Measurements from ENCODE around the gene GABBR1.
"Not testable (repeated sequence)": the region's sequence is repeated elsewhere in the genome, so short reads cannot be mapped to it uniquely, and the experiment has no call there.

Gene GABBR1

DNA sequence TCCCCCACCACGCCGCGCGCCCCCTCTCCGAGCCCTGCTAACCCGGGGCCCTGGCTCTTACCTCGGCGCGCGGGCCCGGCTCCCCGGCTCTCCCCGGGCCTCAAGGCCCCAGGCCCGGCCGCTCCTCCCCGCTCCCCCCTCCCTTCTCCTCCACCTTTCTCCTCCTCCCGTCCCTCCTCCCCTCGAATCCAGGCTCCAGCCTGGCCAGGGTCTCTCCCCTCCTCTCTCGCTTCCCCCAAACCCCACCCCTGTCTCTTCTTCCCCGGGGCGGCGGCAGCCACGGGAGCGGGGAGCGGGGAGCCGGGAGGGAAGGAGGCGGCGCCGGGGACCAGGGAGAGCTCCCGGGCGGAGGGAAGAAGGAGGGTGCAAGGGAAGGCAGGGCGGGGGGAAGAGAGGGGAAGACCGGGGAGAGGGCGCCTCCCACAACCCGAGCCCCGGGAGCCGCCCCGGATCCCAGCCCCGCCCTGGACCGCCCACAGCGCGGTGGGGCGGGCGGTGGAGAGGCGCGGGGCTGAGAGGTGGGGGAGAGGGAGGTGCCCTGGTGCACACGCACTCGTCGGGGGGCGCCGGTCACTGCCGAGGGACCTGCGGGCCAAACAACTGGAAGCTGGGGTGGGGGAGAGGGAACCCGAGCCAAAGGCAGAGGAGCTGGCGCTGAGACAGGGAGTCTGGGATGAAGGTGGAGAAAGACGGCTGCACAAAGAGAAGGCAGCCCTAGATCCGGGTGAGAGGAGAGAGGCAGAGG is at the start of gene GABBR1:
Gene GABBR1, minus strand, starts transcription at position 395 of the 745 bp plus-strand sequence. CDS start 798 bp downstream, outside the sequence.
- peak; percentile 76 for DNase-seq

DNA sequence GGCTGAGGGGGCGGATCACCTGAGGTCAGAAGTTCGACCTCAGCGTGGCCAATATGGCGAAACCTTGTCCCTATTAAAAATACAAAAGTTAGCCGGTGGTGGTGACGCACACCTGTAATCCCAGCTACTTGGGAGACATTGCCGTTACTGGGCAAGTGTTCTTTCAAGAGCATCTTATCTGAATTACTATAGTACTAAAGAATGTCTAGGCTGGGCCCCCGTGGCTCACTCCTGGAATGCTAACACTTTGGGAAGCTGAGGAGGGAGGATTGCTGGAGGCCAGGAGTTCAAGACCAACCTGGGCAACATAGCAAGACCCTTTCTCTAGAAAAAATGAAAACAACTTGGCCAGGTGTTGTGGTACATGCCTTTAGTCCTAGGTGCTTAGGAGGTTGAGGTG is 48.8 kb upstream of the GABBR1 start:
- DNase-seq = no peak

DNA sequence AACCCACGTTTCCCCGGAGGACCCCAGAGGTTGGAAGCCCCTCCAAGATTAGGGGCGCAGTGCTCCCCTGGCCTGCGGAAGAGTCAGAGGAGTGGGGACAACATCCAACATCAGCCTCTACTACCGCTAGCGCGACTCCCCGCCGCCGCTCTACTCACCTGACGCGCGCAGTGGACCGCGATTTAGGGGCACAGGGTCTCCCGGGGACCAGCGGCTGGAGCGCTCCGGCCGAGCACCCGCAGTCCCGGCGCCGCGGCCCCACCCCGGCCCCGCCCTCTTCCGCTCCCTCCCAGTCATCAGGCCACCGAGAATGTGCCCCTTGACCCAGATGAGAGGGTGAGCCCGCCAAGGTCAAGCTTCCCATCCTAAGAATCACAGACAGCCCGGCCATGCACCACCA is 47.9 kb upstream of the GABBR1 start, which contains the start of gene ZFP57:
Gene ZFP57, minus strand, starts transcription at position 249 of the 400 bp plus-strand sequence. CDS start 4,149 bp downstream, outside the sequence.
- DNase-seq = no peak

DNA sequence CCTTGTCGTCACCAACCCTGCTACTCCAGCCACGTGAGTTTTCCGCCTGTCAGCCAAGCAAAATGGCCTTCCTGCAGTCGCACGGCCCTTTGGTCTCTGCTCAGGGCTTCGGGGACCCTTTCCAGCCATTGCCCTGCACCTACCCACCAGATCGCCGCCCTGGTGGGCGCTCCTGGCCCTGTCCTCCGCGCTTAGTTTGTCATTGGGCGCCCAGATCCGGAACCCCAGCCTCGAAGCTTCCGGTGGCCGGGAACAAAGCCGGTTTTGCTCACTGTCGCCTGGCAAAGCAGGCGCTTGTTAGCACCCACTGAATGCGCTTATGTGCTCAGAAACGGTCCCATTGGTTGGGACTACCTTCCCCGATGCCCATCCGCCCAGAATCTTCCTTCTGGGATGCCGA is 47.4 kb upstream of the GABBR1 start:
- DNase-seq = no peak

DNA sequence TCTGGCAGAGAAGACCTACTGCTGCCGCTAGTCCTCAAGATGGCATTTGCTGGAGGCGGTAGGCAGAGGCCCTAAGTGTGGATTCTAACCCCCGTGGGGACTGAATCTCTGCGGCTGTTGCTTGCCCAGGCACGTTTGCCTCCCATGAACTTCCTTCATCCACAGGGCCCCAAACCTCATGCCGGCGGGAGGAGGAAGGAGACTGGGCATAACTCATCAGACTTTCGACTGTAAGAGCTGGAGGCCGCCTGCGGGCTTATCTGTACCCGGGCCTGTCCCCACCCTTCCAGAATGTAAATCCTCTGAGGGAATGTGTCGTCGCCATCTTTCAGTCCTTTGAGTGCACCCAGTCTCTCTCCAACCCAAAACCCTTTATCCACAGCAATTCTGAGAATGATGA is 47.0 kb upstream of the GABBR1 start:
- no peak for DNase-seq

DNA sequence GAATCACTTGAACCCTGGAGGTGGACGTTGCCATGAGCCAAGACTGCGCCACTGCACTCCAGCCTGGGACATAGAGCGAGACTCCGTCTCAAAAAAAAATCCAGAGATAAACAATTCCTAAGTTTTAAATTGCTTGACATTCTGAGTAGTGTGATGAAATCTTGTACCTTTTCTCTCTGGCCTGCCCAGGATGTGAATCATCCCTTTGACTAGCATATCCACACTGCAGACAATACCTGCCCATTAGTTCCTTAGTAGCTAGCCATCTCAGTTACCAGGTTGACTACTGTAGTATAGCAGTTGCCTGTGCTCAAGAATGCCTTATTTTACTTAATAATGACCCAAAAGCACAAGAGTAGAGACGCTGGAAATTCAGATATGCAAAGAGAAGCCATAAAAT is 45.1 kb upstream of the GABBR1 start:
- DNase-seq = no peak

DNA sequence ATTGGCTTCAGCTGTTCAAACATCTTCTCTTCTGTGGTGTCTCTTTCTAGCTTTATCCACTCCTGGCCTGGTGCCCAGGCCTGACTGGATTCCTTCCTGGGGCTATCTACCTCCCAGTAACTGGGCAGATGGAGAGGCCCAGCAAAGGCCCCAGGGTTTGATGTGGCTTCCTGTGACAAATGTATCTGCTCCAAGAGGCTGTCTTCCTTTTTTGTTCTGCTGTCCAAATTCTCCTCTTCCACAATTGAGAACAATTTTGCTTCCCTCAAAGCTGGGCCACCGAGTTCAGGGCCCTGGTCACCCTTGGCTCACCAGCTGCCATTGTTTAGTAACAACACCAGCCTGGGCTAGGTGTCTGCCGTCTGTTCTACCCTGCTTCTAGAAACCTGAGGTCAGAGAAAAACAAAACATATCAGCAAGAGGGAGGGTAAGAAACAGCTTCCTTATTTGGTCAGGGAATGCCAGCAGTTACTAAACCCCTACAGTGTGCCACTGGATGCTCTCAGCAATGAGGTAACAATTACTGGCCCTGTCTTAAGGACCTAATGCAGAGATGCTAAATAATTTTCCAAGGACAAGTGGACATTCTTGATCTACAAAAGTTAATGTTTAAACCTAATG is 44.1 kb upstream of the GABBR1 start:
- no peak for DNase-seq

DNA sequence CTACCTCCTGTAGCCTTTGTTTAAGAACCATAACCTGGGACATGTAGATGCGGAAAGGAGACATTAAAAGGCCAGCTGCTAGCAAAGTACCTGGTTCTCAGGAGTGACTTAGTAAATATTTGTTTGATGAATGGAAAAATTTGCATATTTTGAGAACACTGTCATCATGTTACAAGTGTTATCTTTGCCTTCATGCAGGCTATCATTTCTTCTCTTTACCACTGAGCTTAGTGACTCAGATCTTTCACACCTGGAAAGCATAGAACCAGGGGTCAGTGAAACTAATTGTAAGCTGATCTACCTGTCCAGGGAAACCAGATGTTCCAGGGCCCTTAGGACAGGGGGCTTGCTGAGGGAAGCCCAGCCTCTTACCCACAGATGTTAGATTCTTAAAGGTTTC is 42.6 kb upstream of the GABBR1 start:
- DNase-seq = no peak

DNA sequence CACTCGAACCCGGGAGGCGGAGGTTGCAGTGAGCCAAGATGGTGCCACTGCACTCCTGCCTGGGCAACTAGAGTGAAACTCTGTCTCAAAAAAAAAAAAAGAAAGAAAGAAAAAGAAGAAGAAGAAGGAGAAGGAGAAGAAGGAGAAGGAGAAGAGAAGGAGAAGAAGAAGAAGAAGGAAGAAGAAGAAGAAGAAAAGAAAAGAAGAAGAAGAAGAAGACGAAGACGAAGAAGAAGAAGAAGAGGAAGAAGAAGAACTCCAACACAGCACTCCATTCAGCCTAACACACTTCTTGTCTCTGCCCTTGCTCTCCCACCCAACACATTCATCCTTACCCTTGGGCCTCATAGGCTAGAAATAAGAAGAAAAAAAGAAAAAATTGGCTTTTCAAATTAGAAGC is 41.0 kb upstream of the GABBR1 start:
- DNase-seq = no peak

DNA sequence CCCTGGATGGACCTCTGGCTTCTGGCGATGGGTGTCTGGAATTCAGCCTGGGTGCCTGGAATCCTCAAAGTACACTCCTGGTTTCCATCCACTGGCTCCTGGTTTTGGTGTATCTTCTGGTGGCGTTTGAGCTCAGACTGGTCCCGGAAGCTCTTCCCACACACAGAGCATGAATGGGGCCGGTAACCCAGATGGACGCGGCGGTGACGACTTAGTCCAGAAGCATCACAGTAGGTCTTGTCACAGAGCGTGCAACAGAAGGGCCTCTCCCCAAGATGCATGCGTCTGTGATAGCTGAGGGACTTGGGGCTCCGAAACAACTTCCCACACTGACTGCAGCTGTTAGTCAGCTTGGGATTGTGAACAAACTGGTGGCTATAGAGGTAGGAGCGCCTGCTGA is 40.2 kb upstream of the GABBR1 start:
- no peak for DNase-seq

DNA sequence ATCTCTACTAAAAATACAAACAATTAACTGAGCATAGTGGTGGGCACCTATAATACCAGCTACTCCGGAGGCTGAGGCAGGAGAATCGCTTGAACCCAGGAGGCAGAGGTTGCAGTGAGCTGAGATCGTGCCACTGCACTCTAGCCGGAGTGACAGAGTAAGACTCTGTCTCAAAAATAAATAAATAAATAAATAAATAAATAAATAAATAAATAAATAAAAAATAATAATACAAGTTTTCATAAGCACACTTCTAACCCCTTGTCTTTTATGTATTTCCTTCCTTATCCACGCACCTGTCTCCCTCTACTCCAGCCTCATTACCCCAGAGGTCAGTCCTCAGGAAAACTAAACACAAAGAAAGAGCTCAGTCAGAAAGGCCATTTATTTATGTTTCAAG is 39.1 kb upstream of the GABBR1 start:
- not testable (repeated sequence) for DNase-seq

DNA sequence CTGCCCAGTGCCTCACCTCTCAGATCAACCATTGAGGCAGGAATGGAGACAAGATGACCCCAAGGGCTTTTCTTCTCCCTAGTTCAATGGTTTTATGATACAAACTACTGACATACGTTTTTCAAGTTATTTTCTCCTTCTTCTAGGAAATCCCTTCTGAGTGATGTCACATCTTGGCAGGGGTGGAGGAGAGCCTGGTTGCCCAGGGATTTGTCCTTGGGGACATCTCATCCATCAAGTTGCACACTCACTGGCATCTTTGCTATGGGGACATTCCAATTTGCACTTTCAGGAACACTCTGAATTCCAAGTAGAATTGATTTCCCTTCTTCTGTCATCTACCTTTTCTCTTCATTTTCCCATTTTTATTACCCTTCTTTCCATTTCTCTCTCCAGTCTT is 38.0 kb upstream of the GABBR1 start:
- no peak for DNase-seq

DNA sequence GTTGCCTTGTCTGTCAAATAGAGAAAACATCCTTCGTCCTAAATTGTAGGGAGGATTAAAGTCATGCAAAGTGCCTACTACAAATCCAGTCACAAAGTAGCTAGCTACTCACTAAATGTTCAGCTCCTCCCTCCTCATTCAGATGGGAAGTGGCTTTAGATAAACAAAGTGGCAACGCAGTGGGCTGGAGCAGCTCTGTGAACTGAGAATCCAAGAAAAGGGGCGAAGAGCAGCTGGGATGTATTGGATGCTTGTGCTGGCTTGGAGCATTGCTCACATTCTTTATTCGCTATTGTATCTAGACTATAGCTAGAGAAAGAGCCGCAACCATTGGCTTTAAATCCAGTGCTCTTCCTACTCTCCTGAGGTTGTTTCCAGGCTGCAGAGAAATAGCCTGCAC is 34.2 kb upstream of the GABBR1 start:
- no peak for DNase-seq

DNA sequence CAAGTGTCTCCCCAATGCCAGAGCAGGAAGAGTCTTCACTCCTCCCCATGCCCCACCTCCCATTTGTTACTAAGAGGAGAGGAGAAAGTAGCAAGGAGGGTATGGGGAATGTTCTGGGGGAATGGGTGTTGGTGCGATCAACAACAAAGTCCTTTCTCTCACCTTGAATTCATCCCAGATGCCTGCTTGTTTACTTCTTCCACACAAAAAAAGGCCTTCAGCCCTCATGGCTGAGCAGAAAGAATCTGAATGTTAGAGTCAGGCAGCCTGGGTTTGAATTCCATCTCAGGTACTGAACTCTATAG is 33.8 kb upstream of the GABBR1 start:
- DNase-seq = no peak

DNA sequence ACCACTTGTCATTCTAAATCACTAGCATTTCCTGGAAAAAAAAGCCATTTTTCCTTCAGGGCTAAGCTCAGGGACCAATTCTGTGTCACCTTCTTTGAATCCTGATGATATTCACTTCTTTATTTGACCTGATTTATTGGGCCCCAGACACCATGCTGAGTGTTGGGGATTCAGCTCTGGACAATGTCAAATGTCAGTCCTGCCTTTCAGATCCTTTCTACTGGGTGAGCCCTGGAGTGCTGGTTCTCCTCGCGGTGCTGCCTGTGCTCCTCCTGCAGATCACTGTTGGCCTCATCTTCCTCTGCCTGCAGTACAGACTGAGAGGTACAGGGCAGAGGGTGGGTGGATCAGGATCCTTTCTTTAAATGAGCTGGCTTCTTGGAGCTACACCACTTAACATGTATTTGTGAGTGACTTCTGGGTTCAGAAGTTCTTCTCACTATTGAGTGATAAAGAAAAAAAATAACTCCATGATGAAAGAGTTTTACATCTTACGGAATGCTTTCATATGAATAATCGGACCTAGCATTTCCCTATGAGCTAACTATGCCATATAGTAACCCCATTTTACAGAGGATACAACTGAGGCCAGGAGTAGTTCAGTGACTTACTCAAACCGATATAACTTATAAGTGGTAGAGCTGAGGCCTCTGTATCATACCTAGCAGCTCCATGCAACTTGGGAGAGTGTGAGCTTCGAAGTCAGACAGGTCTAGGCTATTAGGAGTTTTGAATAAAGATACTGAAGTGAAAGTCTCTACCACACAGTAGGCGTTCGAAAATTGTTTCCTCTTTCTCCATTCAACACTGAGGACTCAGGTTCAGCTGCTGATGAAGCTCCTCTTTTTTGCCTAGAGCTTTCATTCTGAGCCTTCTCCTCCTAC is 33.2 kb upstream of the GABBR1 start:
- no peak for DNase-seq

DNA sequence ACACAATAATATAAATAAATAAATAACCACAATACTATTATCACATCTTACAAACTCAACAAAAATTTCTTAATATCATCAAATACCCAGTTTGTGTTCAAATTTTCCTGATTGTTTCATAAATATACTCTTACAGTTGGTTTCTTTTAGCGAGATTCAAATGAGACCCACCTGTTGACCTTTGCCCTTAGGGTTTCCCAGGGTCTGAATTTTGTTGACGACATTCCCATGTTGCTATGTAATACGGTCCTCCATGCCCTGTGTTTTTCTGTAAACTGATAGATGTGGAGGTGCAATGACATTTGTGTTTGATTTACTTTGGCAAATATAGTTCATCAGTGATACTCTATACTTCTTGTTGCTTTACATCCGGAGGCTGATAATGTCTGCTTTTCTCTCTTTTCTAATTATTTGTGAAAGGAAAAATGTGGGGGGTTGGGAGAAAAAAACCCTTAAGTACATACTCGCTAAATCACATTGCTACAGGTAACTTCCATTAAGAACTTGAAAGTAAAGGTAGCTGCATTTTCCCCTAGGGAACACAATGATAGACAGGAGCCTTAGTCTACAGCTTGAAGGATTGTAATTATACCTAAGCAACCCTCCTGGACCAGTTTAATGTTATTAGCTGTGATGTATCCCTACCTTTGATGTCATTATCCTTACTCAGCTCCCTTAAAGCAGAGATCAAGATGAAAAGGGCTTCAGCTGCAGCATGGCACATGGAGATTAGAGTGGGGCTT is 30.5 kb upstream of the GABBR1 start:
- DNase-seq = no peak

DNA sequence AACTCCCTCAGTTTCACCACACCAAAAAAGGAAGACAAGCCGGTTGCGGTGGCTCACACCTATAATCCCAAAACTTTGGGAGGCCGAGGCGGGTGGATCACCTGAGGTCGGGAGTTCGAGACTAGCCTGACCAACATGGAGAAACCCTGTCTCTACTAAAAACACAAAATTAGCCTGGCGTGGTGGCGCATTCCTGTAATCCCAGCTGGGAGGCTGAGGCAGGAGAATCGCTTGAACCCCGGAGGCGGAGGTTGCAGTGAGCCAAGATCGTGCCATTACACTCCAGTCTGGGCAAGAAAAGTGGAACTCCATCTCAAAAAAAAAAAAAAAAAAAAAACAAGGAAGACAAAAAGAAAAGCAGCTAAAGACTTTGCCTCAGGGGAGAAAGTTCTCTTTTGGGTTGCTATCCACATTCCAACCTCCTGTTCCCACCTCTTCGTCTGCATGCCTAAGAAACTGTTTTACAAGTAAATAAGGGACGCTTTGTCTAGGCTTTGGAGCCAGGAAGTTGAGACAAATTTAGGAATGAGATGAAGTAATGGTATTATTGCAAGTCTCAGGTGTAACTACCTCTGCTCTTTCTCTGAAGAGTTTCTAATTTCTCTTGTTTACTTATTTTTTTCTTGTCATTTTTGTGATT is 28.6 kb upstream of the GABBR1 start:
- DNase-seq = not testable (repeated sequence)

DNA sequence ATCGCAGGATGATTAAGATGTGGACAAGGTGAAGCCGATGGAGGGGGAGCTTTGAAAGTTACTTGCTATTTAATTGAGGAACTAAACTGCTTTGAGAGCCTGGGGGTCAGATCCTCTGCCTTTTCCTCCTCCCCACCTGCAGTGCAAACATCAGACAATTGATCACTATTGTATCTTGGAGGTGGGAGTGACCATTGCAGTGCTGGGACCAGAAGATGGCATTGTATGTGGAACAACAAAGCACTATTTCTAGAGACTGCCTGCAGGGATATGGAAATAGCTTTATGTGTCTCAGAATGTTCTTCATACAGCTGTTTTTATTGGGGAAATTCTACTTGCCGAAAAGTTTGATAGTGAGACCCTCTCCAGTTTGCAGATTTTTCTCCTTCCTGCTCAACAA is 28.1 kb upstream of the GABBR1 start:
- DNase-seq = no peak

DNA sequence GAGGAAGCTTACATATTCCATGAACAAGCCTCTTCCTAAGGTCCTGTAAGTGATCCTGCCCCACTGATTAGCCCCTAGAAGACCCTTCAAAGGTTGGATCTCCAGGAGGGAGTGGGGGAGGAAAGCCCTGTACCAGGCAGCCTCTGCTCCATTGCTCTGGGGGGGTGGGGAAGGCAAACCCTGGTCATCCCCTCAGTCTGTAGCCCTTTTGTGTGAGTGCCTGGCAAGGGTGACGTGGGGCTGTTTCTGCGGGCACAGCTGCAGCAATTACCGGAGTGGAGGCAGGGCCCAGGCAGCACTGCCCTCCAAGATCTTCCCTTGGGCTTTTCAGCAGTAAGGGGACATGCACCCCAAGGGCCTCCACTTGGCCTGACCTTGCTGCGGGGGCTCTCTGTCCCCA is 23.8 kb upstream of the GABBR1 start, which contains the start of gene MOG:
Gene MOG, plus strand, starts transcription at position 295 of the 400 bp plus-strand sequence. CDS start 118 bp downstream, outside the sequence.
- DNase-seq = no peak

DNA sequence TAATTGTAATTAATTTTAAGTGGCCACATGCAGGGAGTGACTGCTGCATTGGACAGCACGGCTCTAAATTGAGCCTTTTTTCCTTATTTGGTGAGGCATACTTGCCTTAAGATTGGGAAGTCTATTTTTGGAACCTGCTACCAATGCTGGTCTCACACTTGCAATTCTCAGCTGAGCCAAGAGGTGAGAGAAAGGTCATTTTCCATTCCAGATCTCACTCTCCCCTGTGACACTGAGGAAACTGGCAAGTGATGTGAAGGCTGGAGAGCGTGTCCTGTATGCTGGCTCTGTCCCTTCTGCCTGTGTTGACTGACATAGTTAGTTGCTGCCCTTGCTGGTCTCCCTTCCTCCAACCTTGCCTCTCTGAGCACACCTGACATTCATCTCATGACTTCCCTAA is 23.2 kb upstream of the GABBR1 start:
- DNase-seq = no peak

DNA sequence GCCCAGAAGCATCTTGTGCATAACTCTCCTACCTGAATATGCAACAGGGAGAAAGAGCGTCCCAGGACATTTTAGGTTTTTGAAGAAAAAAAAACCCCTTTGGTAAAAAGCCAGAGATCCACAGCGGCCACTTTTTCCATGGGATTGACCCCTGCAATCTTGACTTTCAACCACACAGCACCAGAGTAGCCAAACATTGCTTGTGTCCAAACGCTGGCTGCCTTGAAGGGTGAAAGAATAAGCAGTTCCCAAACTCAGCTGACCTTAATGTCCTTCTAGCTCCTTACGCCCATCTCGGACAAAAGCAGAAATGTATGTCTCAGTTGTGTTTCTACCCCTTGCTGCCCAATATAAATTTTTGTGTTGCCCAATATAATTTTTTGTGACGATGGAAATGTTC is 22.7 kb upstream of the GABBR1 start:
- no peak for DNase-seq

DNA sequence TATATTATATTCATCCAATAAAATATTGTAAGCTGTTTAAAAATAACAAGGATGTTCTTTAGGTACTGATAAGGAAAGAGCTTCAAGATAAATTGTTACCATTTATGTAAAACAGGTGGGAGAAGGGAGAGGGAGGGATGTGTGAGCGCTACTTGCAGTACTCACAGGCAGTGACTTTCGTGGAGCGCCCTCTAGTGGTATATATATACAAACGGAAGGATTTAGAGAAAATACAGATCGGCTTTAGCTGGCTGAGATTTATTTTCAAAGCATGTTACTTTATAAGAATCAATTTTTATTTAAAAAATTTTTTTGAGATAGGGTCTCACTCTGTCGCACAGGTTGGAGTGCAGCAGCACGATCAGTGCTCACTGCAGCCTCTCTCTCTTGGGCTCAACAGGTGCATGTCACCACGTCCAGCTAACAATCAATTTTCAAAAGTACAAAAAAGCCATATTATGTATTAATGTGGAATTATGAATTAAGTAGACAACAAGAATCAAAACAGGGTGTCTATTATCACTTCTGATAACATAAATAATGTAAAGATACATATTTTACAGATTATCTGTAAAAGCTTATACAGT is 20.6 kb upstream of the GABBR1 start:
- peak; percentile 37 for DNase-seq
